ENCODE data around the gene KLHL29.

KLHL29 gene

DNA sequence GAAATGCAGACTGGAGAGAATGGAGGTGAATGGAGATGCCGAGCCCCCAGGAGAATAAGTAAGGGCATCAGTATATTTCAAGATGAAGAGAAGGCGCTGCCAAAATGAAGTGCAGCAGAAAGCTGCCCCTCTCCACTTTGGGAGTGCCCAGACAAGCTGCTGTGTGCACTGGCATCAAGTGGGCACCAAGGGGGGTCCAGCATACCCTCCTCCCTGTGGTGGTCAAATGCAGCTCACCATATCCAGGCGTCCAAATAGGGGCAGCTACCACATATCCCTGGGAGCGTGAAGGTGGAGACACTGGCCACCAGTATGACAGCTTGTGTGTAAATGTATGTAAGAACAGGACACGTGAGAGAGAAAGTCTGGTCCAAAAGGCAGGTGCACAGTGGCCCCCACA is 236.6 kb downstream of the KLHL29 start:
- no peak for DNase-seq

DNA sequence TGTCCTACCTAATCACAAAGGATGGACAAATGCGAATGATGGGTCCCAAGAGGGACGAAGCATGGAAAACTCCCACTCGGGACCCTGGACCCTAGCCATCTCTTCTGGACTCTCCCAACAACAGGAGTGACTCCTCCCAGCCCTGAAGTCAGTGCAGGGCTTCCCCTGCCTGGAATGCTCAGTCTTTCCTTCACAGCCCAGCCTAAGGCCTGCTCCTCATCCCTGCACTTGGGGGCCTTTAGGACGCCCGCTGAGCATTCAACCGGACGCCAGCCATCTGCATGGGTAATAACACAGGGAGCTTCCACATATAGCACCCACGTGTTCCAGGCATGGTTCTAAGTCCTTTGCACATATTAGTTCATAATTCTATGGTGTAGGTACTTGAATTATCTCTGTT is 237.5 kb downstream of the KLHL29 start:
- no peak for DNase-seq

DNA sequence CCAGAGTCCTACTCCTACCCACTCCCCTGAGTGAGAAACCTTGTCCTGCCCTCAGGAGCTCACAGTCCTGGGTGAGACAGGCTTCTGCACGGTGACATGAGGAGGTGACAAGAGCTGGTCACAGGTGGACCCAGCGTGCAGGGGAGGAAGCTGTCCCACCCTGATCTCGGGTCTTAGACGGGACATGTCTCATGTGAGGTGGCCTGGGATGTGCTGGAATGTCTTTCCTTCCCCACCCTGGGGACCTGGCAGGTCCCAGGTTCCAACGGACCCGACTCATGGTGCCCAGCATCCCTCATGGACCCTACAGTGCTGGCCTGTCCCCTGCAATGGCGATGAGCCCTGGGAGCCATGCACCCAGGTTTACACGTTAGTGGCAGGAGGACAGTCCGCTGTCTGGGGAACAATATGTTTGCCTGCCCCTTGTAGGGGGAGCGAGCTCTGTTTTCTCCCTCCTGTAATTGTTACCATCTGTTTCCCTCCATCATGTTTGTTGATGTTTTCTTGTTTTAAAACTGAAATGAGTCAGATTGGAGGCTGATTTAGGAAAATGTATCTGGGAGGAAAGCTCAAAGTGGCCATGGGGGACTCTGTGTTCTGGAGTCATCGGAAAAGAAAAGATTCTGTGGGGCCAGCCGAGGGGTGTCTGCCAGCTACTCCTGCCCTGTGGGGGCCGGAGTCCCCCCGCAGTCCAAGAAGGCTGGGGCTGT is 238.1 kb downstream of the KLHL29 start:
- no peak for DNase-seq

- no peak for DNase-seq
Observed at GRCh38 chr2:23624378-23624777, 239.4 kb downstream of the KLHL29 start.

GRCh38 chr2:23624915-23625314 is 239.9 kb downstream of the KLHL29 start:
- DNase-seq = no peak

- DNase-seq = no peak
Observed at GRCh38 chr2:23625726-23626125, 240.7 kb downstream of the KLHL29 start.

DNA sequence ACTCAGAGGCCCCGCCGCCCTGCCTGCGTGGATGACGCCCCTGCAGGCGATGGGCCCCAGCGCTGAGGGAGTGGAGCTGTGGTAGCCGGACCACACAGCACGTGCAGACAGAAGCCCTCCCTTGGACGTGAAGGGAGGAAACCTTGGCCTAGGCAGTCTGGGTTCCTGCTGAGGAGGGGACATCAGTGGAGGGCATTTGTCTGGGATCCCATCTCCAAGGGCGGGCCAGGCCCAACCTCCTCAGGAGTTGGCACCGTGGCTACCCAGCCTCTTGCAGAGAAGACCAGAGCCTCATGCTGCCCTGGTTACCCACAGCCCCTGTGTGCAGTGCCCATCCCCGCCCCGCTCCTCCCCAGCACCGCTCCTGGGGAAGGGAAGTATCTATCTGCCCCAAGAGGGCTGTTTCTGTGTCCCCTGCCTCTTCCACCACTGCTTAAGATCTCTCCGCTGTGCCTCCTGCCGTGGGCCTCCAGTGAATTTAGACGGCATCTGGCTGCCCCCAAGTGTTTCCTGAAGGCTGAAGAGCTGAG is 241.8 kb downstream of the KLHL29 start:
- DNase-seq = no peak

DNA sequence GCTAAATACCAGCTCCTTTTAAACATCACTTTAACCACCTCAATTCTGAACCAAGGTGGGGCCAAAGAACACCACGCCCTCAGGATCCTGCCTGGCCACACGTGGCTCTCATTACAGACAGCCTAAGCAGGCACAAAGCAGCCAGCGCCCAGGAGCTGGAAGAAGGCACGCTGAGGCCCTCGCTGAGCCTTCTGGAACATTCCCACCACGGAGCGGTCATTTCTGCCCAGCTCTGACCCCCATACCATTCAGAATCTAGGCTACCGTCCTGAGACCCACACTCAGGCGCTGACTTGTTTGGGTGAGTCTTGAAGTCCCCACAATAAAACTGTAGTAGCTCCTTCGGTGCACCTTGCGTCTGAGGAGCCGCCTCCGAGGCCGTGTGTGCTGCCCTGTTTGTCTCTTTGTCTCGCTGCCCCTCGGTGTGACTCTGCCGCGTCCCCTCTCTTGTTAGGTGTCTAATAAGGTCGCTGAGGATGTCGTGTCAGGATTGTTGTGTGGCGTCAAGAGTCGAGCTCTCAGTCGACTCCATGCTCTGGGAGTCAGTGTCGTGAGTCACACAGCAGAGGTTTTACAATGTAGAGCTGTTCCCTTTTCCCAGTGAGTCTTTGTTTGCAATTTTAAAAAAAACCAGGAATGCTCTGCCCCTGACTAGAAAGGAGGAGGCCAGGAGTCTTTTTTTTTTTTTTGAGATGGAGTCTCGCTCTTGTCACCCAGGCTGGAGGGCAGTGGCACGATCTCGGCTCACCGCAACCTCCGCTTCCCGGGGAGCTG is 242.4 kb downstream of the KLHL29 start:
- DNase-seq = no peak

DNA sequence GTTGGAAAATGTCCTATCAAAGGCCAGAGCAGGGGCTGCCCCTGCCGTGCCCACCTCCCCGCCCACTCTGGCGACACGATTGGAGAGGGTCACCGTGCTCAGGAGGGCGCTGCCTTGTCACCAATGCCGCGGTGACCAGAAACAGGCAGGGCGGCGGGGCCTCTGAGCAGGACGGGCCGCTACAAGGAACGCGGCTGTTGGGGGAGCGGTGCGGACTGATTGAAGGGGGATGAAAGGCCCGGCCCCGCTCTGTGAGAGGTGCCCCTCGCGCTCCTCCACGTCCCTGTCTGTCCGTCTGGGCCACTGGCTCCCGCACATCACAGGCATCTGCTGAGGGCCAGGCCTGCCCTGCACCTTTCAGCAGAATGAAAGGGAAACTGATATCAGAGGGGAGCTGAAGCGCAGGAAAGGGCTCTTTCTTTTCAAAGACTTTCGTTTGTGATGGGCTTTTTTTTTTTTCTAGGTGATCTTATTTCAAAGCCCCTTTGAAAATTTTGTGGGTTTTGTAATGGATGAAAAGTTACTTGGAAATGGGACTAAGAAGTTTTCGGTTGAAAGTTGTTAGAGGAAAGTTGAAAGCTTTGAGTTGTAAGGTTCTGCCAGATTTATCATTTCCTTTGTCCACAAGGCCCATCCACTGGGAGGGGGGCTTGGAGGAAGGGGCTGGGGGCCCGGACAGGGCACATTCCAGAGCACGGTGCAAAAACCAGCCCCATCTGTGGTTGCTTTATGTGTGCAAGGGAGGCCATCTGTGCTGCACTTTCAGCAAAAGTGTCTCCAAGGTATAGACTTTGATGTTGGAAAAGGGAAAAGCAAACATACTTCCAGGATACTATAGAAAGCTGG is 244.2 kb downstream of the KLHL29 start:
- no peak for DNase-seq

GRCh38 chr2:23629772-23630480 is 244.9 kb downstream of the KLHL29 start:
- no peak for DNase-seq

DNA sequence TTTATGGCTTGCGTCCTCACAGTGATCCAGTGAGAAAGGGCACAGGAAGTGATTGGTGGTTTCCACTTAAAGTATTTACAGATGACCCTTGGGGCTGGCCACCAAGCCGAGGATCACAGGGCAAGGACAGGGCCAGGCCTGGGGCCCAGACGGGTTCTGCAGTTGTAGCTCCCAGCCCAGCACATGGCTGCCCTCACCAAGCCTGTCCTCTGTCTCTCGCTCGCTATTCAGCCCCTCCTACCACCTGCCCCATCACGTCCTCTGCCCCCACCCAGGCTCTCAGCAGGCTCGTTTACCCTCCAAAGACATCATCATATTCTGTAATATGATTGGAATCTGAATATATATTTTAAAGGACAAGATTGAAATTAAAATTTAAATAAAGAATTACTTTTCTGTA is 246.0 kb downstream of the KLHL29 start:
- DNase-seq = no peak

DNA sequence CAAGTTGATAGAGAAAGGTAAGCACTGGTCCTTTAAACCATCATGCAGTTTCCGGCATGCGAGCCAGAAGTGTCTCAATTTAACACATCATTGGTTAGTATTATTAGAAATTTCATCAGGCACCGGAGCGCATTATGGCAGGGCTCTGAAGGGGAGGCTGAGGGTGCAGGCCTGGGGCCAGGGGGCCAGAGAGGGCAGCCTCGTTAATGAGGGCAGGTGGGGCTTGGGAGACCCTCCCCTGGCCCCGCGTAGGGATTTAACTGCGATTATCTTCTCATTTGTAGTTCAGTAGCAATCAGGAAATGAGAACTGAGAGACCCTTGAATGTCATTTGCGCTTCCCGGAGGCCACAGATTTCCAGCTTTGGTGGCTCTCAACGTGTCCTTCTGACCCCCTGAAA is 246.4 kb downstream of the KLHL29 start:
- DNase-seq = no peak

DNA sequence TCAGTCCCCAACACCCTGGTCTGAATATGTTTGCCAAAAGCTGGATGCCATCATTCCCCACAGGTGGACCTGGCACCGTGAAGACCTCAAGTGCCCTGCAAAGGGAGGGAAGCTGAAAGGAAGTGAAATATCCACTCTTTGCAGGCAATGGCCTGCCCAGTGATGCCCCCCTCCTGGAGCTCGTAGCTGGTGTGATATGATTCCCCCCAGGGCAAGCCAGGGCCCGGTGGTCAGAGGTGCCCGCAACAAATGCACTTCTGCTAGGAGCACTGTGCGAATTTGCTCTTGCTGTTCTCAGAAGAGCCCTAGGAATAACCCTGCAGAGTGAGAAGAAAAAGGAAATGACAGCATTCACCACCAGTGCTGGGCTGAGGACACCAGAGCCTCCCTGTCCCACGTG is 247.4 kb downstream of the KLHL29 start:
- DNase-seq = no peak

GRCh38 chr2:23632831-23633395 is 247.9 kb downstream of the KLHL29 start:
- DNase-seq = no peak

- no peak for DNase-seq
Observed at GRCh38 chr2:23633966-23634365, 249.0 kb downstream of the KLHL29 start.

DNA sequence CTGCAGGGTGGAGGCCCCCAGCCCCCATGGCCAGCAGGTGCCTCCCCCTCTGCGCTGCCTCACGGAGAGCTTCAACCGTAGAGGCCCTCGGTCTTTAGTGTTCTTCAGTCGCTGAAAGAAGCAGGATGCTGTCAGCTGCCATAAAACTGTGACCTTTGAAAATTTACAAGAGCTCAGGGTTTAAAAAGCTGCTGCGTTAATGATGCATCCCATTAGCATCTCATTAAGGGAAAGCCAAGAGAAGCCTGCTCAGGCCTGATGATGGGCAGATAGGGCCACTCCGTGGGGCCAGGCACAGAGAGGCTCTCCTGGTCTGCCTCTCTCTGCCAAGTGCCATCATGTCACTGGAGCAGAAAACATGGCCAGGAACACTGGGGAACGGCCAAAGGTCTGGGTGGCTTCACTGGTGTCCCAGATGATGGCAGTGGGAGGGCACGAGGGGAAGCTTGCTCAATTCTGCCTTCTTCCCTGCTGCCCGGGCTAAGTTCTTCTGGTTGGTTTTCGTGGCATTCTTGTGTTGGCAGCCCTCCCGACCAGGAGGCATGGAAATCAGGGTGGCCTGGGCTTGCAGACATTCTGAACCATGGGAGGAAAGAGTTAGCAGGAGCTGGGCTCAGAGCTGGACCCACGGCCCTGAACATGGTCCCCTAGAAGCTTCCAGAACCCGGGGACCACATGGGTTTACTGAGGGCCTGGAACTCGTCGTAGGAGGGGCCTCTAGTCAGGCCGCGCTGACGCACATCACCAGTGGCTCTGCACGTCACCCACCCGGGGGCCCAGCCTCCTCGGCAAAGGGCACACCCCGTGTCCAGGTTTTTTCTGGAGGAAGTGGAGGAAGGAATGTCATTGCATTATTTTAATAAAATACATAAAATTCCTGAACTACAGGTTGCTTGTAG is 250.7 kb downstream of the KLHL29 start:
- DNase-seq = no peak

- peak; percentile 57 for DNase-seq
Observed at GRCh38 chr2:23636426-23636825, 251.4 kb downstream of the KLHL29 start.

DNA sequence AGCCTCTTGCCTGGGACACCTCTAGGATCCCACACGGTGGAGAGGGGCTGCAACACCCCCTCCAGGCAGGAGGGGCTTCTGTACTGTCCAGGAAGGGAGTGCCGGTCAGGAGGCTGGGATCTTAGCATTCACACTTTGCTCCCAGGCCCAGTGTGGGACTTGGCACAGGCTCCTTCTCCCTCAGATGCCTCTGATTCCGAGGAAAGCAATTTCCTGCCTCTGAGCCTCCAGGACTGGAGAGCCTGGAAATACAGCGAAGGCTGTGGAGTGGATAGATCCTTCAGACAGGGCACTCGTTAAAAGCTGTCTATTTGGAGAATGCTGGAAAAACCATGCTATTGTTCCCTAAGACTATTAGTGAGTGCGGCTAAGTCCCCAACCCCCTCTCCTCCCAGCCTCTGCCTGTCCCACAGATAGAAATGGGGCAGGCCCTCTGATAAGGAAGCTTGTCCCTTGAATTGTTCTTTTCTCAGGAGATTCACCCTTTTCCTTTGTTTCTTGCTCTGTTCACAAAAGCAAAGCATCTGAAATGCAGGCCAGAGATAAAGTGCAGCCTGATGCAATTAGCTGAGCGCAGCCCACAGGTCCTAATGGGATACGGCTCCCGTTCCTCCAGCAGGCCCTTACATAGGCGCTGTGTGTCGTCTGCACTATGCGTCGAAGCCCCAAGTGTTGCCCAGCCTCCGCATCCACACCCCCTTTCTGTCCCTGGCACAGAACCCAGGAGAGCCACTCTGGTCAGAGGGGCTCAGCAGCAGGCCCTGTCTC is 252.2 kb downstream of the KLHL29 start:
- peak; percentile 50 for DNase-seq

- DNase-seq = no peak
Observed at GRCh38 chr2:23639406-23639982, 254.5 kb downstream of the KLHL29 start.

DNA sequence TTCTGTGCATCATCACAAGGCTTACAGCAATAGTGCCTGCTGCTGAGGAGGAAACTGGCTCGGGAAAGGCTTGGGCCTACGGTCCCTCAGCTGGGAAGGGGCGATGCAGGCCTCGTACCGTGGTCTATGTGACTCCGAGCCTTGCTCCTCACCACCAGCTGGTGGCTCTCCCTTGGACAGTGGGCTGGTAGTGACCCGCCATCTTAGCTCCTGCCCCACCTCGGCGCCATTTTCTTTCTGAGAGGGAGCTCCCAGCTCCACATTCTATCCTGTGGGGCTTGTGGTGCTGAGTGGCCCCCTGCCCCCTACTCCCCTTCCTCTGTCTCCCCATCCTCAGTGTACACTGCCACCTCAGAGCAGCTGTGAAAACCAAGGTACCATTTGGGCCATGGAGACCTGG is 255.7 kb downstream of the KLHL29 start:
- DNase-seq = no peak
